Measurements from ENCODE around the gene TRIM38.

- TF ChIP-seq CTCF (conservative IDR thresholded peaks at IDR 0.05; ENCODE audit: low read length) (no peak), EZH2phosphoT487 (IDR thresholded peaks at IDR 0.05; ENCODE audit: borderline replicate concordance) (no peak)
These were observed 66.9 kb downstream of the TRIM38 start for GRCh38 chr6:26029570-26029856.

Measured in Loucy (cell line).